Right cardiac atrium (tissue), 5 donors: Measurements from ENCODE around the gene IPO11. TPM values are rescaled to one million over a fixed set of nuclear protein-coding genes. Genes with fewer than 3 reads are reported as not detected.
"Not testable (repeated sequence)": the region's sequence is repeated elsewhere in the genome, so short reads cannot be mapped to it uniquely, and the experiment has no call there.

Experiments
- ATAC-seq, 2 donors: fragments of 200-7000 bp; cut with Tn5 transposase; one replicate each; pipeline versions ENCODE4 v1.8.0 to v1.9.1; 2020; ENCODE audit warnings: moderate library complexity in 2 of 2, mild to moderate bottlenecking in 1 of 2
- DNase-seq, 3 donors: peaks; one replicate each; pipeline ENCODE4 v3.0.0-alpha.2; 2020
- H3K27ac ChIP-seq: one replicate; pipeline ENCODE4 v1.5.1; 2013; ENCODE audit warnings: mild to moderate bottlenecking, low read length, control low read depth, moderate library complexity
- H3K27me3 ChIP-seq: one replicate; pipeline ENCODE4 v1.6.1; 2013; ENCODE audit not compliant: control insufficient read depth, insufficient read depth
- H3K4me1 ChIP-seq: one replicate; pipeline ENCODE4 v1.6.1; 2013; ENCODE audit warnings: low read length; ENCODE audit not compliant: control insufficient read depth, insufficient read depth
- H3K4me3 ChIP-seq: one replicate; pipeline ENCODE4 v1.5.1; 2013; ENCODE audit warnings: low read length, control low read depth
- H3K9me3 ChIP-seq: one replicate; pipeline ENCODE4 v1.6.1; 2013; ENCODE audit warnings: low read length; ENCODE audit not compliant: control insufficient read depth
- intact Hi-C, 4 donors: fragments of 100-400 bp; cut with DNase I; formaldehyde crosslinking; loops; one replicate each; pipeline versions ENCODE4 v1.11.0 to v1.14.0; 2022 to 2023
- polyA plus RNA-seq: library from polyadenylated mRNA; stranded (reverse); fragments of 200-250 nt; gene quantifications from one replicate; pipeline ENCODE4 v1.2.3, GENCODE V29; 2013
- total RNA-seq, 4 donors: library from RNA; stranded (reverse); fragmentation: NEBNext Ultra II Directional; extraction: Animal tissue kit (Norgen Biotek cat#: 25700); gene quantifications; one replicate each; pipeline ENCODE4 v1.2.1, GENCODE V29; 2021
- donor health status: healthy with polysubstance abuse.
- donor health status: DM: no; HTN: yes; CAD: no.
- donor health status: DM: no; HTN: no; CAD: no.
- donor health status: DM: no; HTN: yes; CAD: no; lungs with severe emphysema.
- donor health status: DM: yes; HTN: yes; CAD: no.

The IPO11 gene
- total and polyA plus RNA-seq, 5 donors, result 10.2 to 37.4 (median 30.3) TPM

GRCh38 chr5:62676596-62676995 is 264.0 kb downstream of the IPO11 start:
- H3K27ac ChIP-seq, intact Hi-C loops, H3K9me3 ChIP-seq, ATAC-seq, H3K27me3 ChIP-seq, DNase-seq, H3K4me1 ChIP-seq, H3K4me3 ChIP-seq: not testable (repeated sequence)

Other genes with a start within 250 kb of the IPO11 start
- 10 to 100 TPM; 12.9 to 15.5 (median 14.7) TPM for gene KIF2A, start 106.6 kb upstream of the IPO11 start, total RNA-seq
- gene KIF2A, start 106.6 kb upstream of the IPO11 start, polyA plus RNA-seq, result 2.7 TPM
- 10 to 100 TPM; 16.9 to 25.1 (median 20.0) TPM for gene DIMT1, start 8.9 kb upstream of the IPO11 start, total RNA-seq
- gene DIMT1, start 8.9 kb upstream of the IPO11 start, polyA plus RNA-seq, result 12.7 TPM
- 1 to 10 TPM in 3 of 4 donors, under 1 TPM in 1; 0.86 to 2.5 (median 2.0) TPM for gene LRRC70, start 166.1 kb downstream of the IPO11 start, total RNA-seq
- gene LRRC70, start 166.1 kb downstream of the IPO11 start, polyA plus RNA-seq, result 3.8 TPM